ENCODE data around the gene PRR14L. TPM values are rescaled to one million over a fixed set of nuclear protein-coding genes. Genes with fewer than 3 reads are reported as not detected.

Gene PRR14L
- total RNA-seq, 1 experiment from 2014 or later, result 42.5 TPM

GRCh38 chr22:31753005-31753633 lies 3.2 kb upstream of the PRR14L start:
- POLR2A ChIA-PET, result interaction anchor here (0.6 to 2.8 kb wide), 7 partner anchors 29 to 217 kb away, joined by 3 to 31 read pairs (median 4); partner anchors contain the start of gene PISD
- Mint-ChIP-seq H3K36me3 (ENCODE audit: insufficient read depth, unreplicated experiment) (peaks cover 15% of the 10 kb centered on the region), H3K27me3 (ENCODE audit: insufficient read depth, unreplicated experiment) (no peaks in the 10 kb centered on the region), H3K9me3 (ENCODE audit: unreplicated experiment) (no peaks in the 10 kb centered on the region), H3K4me3 (ENCODE audit: unreplicated experiment) (peak overlapping the region; percentile 94), H3K27ac (ENCODE audit: unreplicated experiment) (peak overlapping the region; percentile 98), H3K4me1 (ENCODE audit: low read depth, unreplicated experiment) (peaks cover 22% of the 10 kb centered on the region)
- TF ChIP-seq, protein P1, sequence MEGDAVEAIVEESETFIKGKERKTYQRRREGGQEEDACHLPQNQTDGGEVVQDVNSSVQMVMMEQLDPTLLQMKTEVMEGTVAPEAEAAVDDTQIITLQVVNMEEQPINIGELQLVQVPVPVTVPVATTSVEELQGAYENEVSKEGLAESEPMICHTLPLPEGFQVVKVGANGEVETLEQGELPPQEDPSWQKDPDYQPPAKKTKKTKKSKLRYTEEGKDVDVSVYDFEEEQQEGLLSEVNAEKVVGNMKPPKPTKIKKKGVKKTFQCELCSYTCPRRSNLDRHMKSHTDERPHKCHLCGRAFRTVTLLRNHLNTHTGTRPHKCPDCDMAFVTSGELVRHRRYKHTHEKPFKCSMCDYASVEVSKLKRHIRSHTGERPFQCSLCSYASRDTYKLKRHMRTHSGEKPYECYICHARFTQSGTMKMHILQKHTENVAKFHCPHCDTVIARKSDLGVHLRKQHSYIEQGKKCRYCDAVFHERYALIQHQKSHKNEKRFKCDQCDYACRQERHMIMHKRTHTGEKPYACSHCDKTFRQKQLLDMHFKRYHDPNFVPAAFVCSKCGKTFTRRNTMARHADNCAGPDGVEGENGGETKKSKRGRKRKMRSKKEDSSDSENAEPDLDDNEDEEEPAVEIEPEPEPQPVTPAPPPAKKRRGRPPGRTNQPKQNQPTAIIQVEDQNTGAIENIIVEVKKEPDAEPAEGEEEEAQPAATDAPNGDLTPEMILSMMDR (IDR thresholded peaks at IDR 0.05; ENCODE audit: insufficient read depth in 1 of 2, low read depth in 1 of 2, low read length in 1 of 2, severe bottlenecking in 1 of 2, unreplicated experiment in 1 of 2), result no peak
- intact Hi-C loops (cut with micrococcal nuclease; ENCODE audit: unreplicated experiment), result loop anchor here (1.0 to 2.0 kb wide), 4 partner anchors 76 to 217 kb away; partner anchors contain the start of gene YWHAH
- TSS peak; percentile 68 for BruUV-seq (replicated peaks)
- peaks cover 32% of the 10 kb centered on the region for H3K4me1 ChIP-seq
- H3K4me3 ChIP-seq (ENCODE audit: low read depth, low read length), result peak overlapping the region; percentile 56
- no peaks in the 10 kb centered on the region for H3K36me3 ChIP-seq (ENCODE audit: control insufficient read depth, insufficient read depth, low read length)
- DNase-seq, result peak; percentile 85 to 91
- no peaks in the 10 kb centered on the region for H3K9me3 ChIP-seq
- CTCF ChIA-PET, result interaction anchor here (0.5 to 2.2 kb wide), 3 partner anchors 8 to 217 kb away, joined by 3 to 9 read pairs (median 6); partner anchors contain the start of gene PISD
- H3K27me3 ChIP-seq (replicated peaks; ENCODE audit: control insufficient read depth, insufficient read depth, low read length), result no peaks in the 10 kb centered on the region

DNA sequence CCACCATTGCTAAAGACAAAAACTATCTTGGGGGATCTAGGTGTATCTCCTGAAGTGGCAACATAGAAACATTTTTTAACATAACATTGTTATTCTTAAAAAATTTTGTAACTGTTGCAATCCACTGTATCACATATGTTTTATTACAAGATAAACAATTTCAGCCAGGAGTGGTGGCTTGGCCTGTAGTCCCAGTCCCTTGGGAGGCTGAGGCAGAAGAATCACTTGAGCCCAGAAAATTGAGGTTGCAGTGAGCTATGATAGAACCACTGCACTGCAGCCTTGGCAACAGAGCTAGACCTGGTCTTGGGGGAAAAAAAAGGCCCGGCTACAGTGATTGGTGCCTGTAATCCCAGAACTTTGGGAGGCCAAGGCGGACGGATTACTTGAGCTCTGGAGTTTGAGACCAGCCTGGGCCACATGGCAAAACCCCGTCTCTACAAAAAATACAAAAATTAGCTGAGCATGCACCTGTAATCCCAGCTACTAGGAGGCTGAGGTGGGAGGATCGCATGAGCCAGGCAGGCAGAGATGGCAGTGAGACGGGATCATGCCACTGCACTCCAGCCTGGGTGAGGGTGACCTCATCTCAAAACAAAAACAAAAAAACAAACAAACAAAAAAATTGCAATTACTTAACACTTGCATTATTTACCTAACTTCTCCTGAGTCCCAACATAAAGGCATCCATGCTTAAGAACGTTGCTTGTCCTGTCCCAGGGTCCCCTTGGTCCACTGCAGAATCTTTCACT lies 2.3 kb upstream of the PRR14L start:
- no TSS peak for BruUV-seq (replicated peaks)
- peak overlapping the region; percentile 94 for H3K4me3 Mint-ChIP-seq (ENCODE audit: unreplicated experiment)
- no peaks in the 10 kb centered on the region for H3K27me3 Mint-ChIP-seq (ENCODE audit: insufficient read depth, unreplicated experiment)

More for the DNA sequence above, 2.3 kb upstream of the PRR14L start:
- ChIA-PET POLR2A (interaction anchor here (1.4 to 2.8 kb wide), 2 partner anchors 84 to 91 kb away, joined by 5 to 31 read pairs; partner anchors contain the start of gene PISD), CTCF (interaction anchor here (0.5 to 2.2 kb wide), 3 partner anchors 90 to 301 kb away, joined by 3 to 9 read pairs (median 6); partner anchors contain the start of gene PISD)
- H3K9me3 ChIP-seq, result no peaks in the 10 kb centered on the region
- DNase-seq, result no peak
- peaks cover 22% of the 10 kb centered on the region for H3K4me1 Mint-ChIP-seq (ENCODE audit: low read depth, unreplicated experiment)
- no peaks in the 10 kb centered on the region for H3K27me3 ChIP-seq (replicated peaks; ENCODE audit: control insufficient read depth, insufficient read depth, low read length)
- TF ChIP-seq, protein P1 (IDR thresholded peaks at IDR 0.05; ENCODE audit: insufficient read depth in 1 of 2, low read depth in 1 of 2, low read length in 1 of 2, severe bottlenecking in 1 of 2, unreplicated experiment in 1 of 2), result no peak
- intact Hi-C loops (cut with micrococcal nuclease; ENCODE audit: unreplicated experiment), result loop anchor here (2.0 kb wide), 2 partner anchors 75 to 87 kb away; no protein-coding TSS in a partner anchor
- H3K27ac Mint-ChIP-seq (ENCODE audit: unreplicated experiment), result peak overlapping the region; percentile 98
- peak overlapping the region; percentile 56; the same call in 1 of the 2 replicates for H3K4me3 ChIP-seq (ENCODE audit: low read depth, low read length)
- peaks cover 20% of the 10 kb centered on the region for H3K36me3 Mint-ChIP-seq (ENCODE audit: insufficient read depth, unreplicated experiment)
- H3K4me1 ChIP-seq, result peaks cover 32% of the 10 kb centered on the region
- H3K9me3 Mint-ChIP-seq (ENCODE audit: unreplicated experiment), result no peaks in the 10 kb centered on the region
- no peaks in the 10 kb centered on the region for H3K36me3 ChIP-seq (ENCODE audit: control insufficient read depth, insufficient read depth, low read length)

Measured in Caco-2 (cell line).